Right lung (tissue), 10 donors: ENCODE data around the gene ACTA1. TPM values are rescaled to one million over a fixed set of nuclear protein-coding genes. Genes with fewer than 3 reads are reported as not detected.
"Not testable (repeated sequence)": the region's sequence is repeated elsewhere in the genome, so short reads cannot be mapped to it uniquely, and the experiment has no call there.

Source experiments
- DNase-seq, 2 donors: peaks; one replicate each; pipeline ENCODE4 v3.0.0-alpha.2; 2013
- long read RNA-seq, 8 donors: transcript quantifications; one replicate each; lab custom pipeline, GENCODE V29; 2026
- polyA plus RNA-seq, 5 donors: library from polyadenylated mRNA; unstranded; fragments of 120-200 nt; gene quantifications; one replicate each; pipeline versions ENCODE4 v1.2.1 to v1.2.3, GENCODE V29; 2013; ENCODE audit warnings: inconsistent platforms in 1 of 5, low replicate concordance in 1 of 5; ENCODE audit not compliant: insufficient read length in 5 of 5, insufficient read depth in 1 of 5

Gene ACTA1
- polyA plus RNA-seq = 100 to 1,000 TPM in 1 of 5 donors, 10 to 100 TPM in 1, 1 to 10 TPM in 2, under 1 TPM in 1; 0.40 to 541 (median 3.9) TPM
- long read RNA-seq, donor 1 = 0 reads
- long read RNA-seq, donor 2 = 0 reads
- long read RNA-seq, donor 3 = 0 reads
- long read RNA-seq, donor 4 = 0 reads
- long read RNA-seq, donor 5, transcript ACTA1-202 (7 exons, 1,491 nt) = major isoform, 6 of 6 reads
- long read RNA-seq, donor 5, partial matches to known transcripts = 0 of 6 reads
- long read RNA-seq, donor 5, other reads (novel, unspliced or antisense) = 0 of 6 reads
- long read RNA-seq, donor 6, transcript ACTA1-202 (7 exons, 1,491 nt) = major isoform, 6 of 6 reads
- long read RNA-seq, donor 6, partial matches to known transcripts = 0 of 6 reads
- long read RNA-seq, donor 6, other reads (novel, unspliced or antisense) = 0 of 6 reads
- long read RNA-seq, donor 7, transcript ACTA1-202 (7 exons, 1,491 nt) = major isoform, 16 of 21 reads
- long read RNA-seq, donor 7, partial matches to known transcripts = 5 of 21 reads
- long read RNA-seq, donor 7, other reads (novel, unspliced or antisense) = 0 of 21 reads
- long read RNA-seq, donor 8 = 0 reads

GRCh38 chr1:229434005-229434640 lies at the start of gene ACTA1:
Gene ACTA1 (minus strand): TSS chr1:229434094. CDS start chr1:229433115, 979 bp downstream.
- no peak for DNase-seq

- DNase-seq = no peak
Observed at GRCh38 chr1:229482511-229482910, 48.6 kb upstream of the ACTA1 start.

- DNase-seq = no peak
Observed at GRCh38 chr1:229480495-229480894, 46.6 kb upstream of the ACTA1 start.

GRCh38 chr1:229479660-229480399 lies 45.9 kb upstream of the ACTA1 start:
- no peak for DNase-seq

GRCh38 chr1:229478852-229479251 lies 45.0 kb upstream of the ACTA1 start:
- no peak for DNase-seq

GRCh38 chr1:229475859-229476258 lies 42.0 kb upstream of the ACTA1 start:
- not testable (repeated sequence) for DNase-seq

GRCh38 chr1:229474509-229474908 lies 40.6 kb upstream of the ACTA1 start:
- no peak for DNase-seq

GRCh38 chr1:229471175-229471574 lies 37.3 kb upstream of the ACTA1 start:
- no peak for DNase-seq

GRCh38 chr1:229470406-229471043 lies 36.6 kb upstream of the ACTA1 start:
- no peak for DNase-seq

GRCh38 chr1:229466887-229467286 lies 33.0 kb upstream of the ACTA1 start:
- no peak for DNase-seq

GRCh38 chr1:229464672-229465071 lies 30.8 kb upstream of the ACTA1 start:
- no peak for DNase-seq

- no peak for DNase-seq
Observed at GRCh38 chr1:229461032-229461668, 27.3 kb upstream of the ACTA1 start.

- no peak for DNase-seq
Observed at GRCh38 chr1:229459815-229460214, 25.9 kb upstream of the ACTA1 start.

GRCh38 chr1:229457436-229457835 lies 23.5 kb upstream of the ACTA1 start:
- no peak for DNase-seq

GRCh38 chr1:229456016-229456415 lies 22.1 kb upstream of the ACTA1 start:
- no peak for DNase-seq

- DNase-seq = no peak
Observed at GRCh38 chr1:229454056-229454455, 20.2 kb upstream of the ACTA1 start.

- no peak for DNase-seq
Observed at GRCh38 chr1:229452956-229453801, 19.3 kb upstream of the ACTA1 start.

GRCh38 chr1:229448845-229449244 lies 15.0 kb upstream of the ACTA1 start:
- DNase-seq = no peak

- no peak for DNase-seq
Observed at GRCh38 chr1:229448354-229448753, 14.5 kb upstream of the ACTA1 start.

GRCh38 chr1:229447809-229448252 lies 13.9 kb upstream of the ACTA1 start:
- no peak for DNase-seq
